RPMI7951 (cell line): ENCODE measurements around the gene ELOVL3. TPM values are rescaled to one million over a fixed set of nuclear protein-coding genes. Genes with fewer than 3 reads are reported as not detected.
"Not testable (repeated sequence)": the region's sequence is repeated elsewhere in the genome, so short reads cannot be mapped to it uniquely, and the experiment has no call there.

Experiments
- DNase-seq: peaks from one replicate; pipeline ENCODE4 v3.0.0-alpha.2; 2012; ENCODE audit warnings: low read depth
- total RNA-seq: library from RNA; depleted of rRNA; stranded (reverse); fragments of >200 nt; shearing (Covaris generic); gene quantifications from 2 replicates; pipeline ENCODE4 v1.2.3, GENCODE V29; 2014; rRNA removed

Gene ELOVL3
- 0.36 and 0.49 TPM in 2 replicates for total RNA-seq

- DNase-seq: peak; percentile 91
These were observed at the start of gene ELOVL3 for GRCh38 chr10:102225646-102226541. ELOVL3 (plus strand) TSS chr10:102226299; CDS start chr10:102226549, 250 bp downstream.

GRCh38 chr10:102184606-102185005 is 41.5 kb upstream of the ELOVL3 start:
- DNase-seq: no peak

- DNase-seq: no peak
These were observed 40.8 kb upstream of the ELOVL3 start for GRCh38 chr10:102185272-102185671.

- DNase-seq: peak; percentile 44
These were observed 40.1 kb upstream of the ELOVL3 start for GRCh38 chr10:102185811-102186527.

GRCh38 chr10:102188298-102188940 is 37.7 kb upstream of the ELOVL3 start:
- no peak for DNase-seq

DNA sequence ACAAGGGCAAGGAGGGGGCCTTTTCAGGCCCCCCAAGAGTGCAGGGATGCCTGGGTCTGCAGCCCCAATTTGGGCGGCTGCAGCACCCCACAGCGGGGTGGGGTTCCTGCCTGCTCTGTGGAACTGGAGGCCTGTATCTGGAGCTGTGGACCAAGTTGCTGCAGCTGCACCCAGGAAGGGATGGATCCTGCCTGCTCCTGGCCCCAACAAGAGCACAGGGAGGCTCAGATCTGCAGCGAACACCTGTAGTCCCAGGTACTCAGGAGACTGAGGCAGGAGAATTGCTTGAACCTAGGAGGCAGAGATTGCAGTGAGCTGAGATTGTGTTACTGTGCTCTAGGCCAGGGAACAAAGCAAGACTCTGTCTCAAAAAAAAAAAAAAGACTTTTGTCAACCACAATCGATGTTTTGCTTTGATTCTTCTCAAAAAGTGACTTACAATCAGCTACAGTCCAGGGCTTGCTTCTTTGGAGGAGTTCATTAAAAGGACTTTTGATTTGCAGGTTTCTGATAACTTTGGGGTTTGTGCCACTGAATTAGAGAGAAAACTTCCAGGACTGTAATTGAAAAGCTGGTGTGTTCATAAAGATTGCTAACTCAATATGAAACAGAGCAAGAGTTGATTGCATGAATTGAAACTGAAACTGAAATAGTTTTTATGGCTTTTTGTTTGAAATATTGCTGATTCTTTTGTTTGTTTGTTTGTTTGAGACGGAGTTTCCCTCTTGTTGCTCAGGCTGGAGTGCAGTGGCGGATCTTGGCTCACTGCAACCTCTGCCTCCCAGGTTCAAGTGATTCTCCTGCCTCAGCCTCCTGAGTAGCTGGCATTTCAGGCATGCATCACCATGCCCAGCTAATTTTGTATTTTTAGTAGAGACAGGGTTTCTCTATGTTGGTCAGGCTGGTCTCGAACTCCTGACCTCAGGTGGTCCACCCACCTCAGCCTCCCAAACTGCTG is 36.9 kb upstream of the ELOVL3 start:
- not testable (repeated sequence) for DNase-seq

GRCh38 chr10:102191956-102192355 is 34.1 kb upstream of the ELOVL3 start:
- DNase-seq: no peak

DNA sequence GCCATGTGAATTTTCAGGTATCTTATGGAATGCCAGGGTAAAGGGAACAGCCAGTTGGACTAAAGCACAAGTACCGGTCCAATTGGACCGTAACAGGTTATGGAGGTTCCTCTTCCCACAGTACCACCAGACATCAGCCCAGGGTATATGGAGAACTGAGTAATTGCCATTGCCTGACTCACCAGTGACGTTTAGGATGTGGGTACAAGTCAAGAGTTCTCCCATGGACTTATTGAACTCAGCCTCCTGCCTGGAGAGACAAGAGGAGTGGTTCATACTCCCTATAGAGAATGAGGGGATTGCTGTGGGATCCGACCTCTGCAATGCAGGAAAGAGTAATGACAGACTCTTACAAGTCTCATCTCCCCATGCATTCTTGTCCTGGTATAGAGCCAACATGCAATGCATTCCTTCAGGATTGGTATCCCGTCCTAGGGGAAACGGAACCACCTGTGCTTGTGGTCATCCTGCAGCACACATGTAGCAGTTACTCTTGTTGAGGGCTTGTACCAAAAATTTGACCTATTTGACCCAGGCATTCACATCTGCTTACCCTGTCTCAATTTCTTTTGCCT is 30.7 kb upstream of the ELOVL3 start:
- peak; percentile 35 for DNase-seq

DNA sequence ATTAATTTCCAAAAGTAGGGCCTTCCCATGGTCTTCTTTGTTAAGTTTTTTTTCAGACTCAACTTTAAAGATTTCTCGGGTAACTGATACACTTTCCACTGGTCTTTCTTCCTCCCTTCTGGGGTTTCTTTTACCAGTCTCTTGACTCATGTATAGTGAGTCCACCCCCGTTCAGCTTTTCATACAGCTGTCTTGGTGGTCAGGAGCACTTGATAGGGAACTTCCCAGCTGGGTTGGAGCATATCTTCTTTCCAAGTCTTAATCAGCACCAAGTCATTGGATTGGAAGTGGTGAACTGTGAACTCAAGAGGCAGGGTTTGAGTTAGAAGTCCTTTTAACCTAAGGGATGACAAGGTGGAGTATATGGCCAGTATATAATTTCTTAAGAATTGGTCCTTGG is 29.2 kb upstream of the ELOVL3 start:
- no peak for DNase-seq

GRCh38 chr10:102198027-102198426 is 28.1 kb upstream of the ELOVL3 start:
- DNase-seq: no peak

DNA sequence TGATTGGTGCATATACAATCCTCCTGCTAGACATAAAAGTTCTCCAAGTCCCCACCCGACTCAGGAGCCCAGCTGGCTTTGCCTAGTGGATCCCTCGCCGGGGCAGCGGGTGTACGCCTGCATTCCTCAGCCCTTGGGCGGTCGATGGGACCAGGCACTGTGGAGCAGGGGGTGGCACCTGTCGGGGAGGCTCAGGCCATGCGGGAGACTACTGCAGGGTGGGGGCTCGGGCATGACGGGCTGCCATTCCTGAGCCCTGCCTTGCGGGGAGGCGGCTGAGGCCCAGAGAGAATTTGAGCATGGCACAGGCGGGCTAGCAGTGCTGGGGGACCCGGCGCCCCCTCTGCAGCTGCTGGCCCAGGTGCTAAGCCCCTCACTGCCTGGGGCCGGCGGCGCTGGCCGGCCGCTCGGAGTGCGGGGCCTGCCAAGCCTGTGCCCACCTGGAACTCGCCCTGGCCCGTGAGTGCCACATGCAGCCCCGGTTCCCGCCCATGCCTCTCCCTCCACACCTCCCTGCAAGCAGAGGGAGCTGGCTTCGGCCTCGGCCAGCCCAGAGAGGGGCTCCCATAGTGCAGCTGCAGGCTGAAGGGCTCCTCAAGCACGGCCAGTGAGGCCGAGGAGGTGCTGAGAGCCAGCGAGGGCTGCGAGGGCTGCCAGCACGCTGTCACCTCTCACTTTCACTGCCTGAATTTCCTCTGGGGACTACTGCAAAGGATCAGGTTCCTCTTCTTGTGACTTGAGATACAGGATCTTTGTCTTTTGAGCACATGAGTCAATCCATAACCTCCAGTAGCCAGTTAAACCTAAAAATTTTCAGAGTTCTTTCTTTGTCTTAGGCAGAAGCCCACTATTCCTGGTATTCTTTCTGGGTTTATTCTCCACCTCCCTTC is 25.1 kb upstream of the ELOVL3 start:
- no peak for DNase-seq

DNA sequence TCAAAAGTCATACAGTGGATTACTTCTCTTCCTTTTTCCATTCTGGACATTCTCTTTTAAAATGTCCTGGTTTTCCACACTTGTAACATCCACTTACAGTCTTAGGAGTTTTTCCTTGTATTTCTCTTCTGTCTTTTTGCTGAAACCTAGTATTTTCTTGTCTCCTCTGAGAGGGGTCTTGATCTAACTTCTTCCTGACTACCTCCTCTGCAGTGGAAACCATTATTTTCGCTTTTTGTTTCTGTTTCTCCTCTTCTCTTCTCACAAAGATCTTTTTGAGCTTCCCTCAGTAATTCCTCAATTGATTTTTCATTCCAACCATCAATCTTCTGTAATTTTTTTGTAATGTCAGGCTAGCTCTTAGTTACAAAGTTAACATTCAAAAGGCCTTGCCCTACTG is 23.7 kb upstream of the ELOVL3 start:
- DNase-seq: no peak

GRCh38 chr10:102208311-102209035 is 17.6 kb upstream of the ELOVL3 start:
- DNase-seq: peak; percentile 89

GRCh38 chr10:102211615-102212299 is 14.3 kb upstream of the ELOVL3 start:
- no peak for DNase-seq

GRCh38 chr10:102213599-102213998 is 12.5 kb upstream of the ELOVL3 start:
- DNase-seq: not testable (repeated sequence)

- DNase-seq: no peak
These were observed 6.7 kb upstream of the ELOVL3 start for GRCh38 chr10:102219370-102219769.

GRCh38 chr10:102220612-102221011 is 5.5 kb upstream of the ELOVL3 start:
- DNase-seq: no peak

GRCh38 chr10:102222797-102223196 is 3.3 kb upstream of the ELOVL3 start:
- no peak for DNase-seq

- DNase-seq: no peak
These were observed 407 bp downstream of the ELOVL3 start for GRCh38 chr10:102226542-102226870.
